ENCODE results near the gene RAB11FIP4.

RAB11FIP4 gene

DNA sequence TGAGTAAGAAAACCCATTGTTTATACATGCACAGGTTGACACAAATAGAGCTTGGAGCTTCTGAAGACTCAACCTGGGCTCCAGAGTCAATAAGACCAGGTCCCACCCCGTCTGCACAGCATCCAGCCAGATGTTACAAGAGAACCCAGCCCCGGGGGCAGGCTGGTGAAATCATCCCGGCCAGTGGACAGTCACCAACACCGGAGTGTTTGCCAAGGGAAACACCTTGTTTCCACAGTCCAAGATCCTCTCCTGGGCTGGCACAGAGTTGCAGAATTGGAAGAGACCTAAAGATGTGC is 90.3 kb downstream of the RAB11FIP4 start:
- in situ Hi-C loops (cut with MboI; ENCODE audit: low sequenced_read_pairs), result no loop called here

DNA sequence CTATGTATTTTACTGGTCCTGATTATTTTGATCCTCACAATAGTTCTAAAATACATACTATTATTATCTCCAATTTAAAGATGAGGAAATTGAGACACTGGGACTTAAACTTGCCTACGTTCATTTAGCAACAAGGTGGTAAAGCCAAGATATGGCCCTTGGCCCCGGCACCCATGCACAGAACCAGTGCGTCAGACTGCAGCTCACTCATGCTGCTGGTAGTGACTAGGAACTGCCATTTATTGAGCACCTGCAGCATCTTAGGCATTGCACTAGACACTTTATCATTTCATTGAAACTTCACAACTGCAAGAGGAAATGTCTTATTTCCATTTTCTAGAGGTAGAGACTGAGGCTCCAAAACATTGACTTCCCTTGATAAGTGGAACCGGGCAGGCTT is 93.3 kb downstream of the RAB11FIP4 start:
- in situ Hi-C loops (cut with MboI; ENCODE audit: low sequenced_read_pairs), result no loop called here

GRCh38 chr17:31486351-31487062 is 95.0 kb downstream of the RAB11FIP4 start:
- in situ Hi-C loops (cut with MboI; ENCODE audit: low sequenced_read_pairs), result no loop called here

DNA sequence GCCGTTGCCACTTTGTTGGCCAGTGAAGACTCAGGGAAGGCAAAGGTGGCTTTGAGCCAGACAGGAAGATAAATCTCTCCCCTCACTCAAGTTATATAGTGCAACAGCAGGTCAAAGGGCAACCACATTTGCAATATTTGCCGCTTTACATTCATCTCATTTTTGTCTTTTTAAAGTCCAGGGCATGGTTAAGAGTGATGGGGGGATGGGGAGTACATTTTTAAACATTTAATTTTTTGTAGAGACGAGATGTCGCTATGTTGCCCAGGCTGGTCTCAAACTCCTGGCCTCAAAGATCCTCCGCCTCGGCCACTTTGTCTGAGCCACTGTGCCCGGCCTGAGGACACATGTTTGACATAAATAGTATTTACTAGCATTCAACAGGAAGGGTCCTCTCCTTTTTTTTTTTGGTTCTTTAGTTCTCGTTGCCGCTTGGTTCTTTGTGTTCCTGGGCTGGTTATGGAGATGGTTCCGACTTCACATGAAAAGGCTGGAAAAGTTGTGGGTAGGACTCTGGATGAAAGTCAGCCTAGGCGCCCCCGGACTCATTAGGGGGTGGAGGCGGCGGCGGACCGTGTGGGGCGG is 95.7 kb downstream of the RAB11FIP4 start:
- in situ Hi-C loops (cut with MboI; ENCODE audit: low sequenced_read_pairs), result no loop called here

DNA sequence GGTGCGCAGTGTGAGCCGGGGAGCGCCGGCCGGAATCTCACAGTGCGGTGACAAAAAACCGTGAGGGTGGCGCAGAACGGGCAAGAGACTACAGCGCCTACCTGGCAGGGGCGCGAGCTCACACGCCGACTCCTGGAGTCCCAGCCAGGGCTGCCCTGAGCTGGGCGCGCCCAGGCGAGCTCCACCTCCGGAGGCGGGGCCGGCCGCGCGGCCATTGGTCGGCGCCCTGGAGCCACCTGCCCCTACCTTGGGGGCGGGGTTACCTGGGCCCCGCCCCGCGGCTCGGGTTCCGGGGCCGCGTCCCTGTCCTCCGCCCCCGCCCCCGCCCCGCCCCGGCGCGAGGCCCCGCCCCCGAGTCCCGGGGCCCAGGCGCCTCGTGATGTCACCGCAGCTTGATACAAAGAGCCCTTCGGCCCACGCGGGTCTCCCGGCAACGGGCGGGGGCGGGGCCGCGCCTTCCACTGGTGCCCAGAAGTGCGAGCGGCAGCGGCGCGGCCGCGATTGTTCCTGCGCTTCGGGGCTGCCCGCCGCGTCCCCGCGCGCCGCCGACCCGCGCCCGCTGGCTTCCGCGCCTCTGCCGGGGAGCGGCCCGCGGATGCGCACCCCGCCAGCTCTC is 96.3 kb downstream of the RAB11FIP4 start:
- in situ Hi-C loops (cut with MboI; ENCODE audit: low sequenced_read_pairs), result no loop called here

GRCh38 chr17:31488264-31488981 is 96.9 kb downstream of the RAB11FIP4 start:
- in situ Hi-C loops (cut with MboI; ENCODE audit: low sequenced_read_pairs), result no loop called here

- in situ Hi-C loops (cut with MboI; ENCODE audit: low sequenced_read_pairs), result no loop called here
Measured at GRCh38 chr17:31488982-31489294, 97.5 kb downstream of the RAB11FIP4 start.

DNA sequence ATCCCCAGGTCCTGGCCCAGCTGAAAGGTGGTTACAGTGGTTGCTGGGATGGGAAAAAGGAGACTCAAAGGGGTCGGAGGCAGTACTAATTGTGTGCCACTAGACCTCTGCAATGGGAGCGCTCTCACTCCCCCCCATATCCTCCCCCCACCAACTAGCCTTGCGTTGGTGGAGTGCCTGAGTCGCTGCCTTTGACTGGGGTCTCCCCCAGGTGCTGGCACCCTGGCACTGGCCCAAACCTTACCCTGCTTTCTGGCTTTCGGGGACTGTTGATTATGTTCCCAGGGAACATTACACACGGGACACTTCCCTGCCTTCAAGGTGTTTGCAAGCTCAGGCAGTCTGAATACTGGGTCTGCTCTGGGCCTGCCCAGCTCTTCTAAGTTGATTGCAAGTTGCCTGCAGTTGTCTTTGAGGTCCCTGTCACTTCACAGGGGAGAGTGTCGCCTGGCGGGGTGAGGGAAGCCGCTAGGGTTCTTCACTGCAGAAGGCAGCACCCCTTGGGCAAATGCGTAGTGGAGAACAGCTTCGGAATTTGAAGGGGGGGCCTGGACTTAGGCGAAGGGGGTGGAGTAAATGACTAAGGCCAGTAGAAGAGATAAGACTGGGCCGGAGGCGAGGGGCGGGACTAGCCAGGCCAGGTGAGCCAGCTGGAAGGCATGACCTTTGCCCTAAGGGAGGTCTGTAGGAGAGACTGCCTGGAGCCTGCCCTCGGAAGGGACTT is 98.0 kb downstream of the RAB11FIP4 start:
- in situ Hi-C loops (cut with MboI; ENCODE audit: low sequenced_read_pairs), result no loop called here

- in situ Hi-C loops (cut with MboI; ENCODE audit: low sequenced_read_pairs), result no loop called here
Measured at GRCh38 chr17:31490019-31490650, 98.7 kb downstream of the RAB11FIP4 start.

DNA sequence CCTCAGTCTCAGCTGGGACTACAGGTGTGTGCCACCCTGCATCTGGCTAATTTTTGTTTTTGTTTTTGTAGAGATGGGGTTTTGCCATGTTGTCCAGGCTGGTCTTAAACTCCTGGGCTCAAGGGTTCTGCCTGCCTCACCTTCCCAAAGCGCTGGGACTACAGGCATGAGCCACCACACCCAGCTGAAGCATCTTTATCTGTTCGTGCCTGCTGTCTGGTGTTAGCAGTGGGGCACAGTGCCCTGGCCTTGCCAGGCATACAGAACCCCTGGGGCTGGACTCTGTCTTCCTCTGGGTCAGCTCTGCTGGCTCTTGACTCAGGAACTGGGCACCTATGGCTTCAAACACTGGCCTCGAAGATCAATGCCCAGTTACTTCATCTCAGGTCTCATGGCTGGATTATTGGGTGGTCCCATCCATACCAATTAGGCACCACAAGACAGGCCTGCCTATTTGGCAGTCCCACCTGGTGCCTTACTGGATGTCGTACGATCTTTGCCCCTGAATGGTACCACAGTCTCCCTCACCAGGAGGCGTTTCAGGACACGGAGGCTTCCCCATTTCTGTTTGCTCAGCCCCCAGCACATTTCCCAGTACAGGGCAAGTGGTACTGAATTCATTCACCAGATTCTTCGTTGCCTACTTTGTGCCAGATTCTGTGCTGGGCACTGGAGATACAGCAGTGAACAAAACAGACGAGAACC is 99.3 kb downstream of the RAB11FIP4 start:
- in situ Hi-C loops (cut with MboI; ENCODE audit: low sequenced_read_pairs), result no loop called here

DNA sequence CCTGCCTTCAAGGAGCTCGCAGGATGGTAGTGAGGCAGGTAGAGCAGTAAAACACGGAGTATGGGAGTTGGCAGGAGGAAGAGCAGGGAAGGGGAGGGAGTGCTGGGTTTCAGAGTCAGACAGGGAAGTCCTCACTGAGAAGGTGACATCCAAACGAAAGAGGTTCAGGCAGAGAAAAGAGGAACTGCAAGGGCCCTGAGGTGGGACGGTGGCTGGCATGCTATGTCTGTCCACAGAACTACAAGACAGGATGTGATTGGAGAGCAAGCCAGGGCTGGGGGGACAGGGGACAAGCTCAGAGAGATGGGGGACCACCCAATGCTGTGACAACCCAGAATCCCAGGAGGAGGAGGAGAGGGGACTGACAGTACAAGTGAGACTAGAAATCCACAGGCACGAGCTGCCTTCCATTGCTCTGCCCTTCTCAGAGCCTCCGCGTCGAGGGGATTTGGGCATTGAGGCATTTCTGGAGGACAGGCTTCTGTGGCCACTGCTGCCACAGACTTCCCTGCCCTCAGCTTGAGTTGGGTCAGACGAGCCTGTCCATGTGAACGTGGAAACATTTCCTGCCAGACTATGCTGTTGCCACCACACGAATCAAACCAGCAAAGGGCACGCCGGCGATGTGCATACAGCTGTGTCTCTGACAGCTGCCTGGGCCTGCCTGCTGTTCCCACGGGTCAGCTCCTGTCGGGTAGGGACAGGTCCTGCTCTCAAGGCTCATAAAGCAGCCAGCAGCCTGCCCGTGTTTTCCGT is 100.1 kb downstream of the RAB11FIP4 start:
- in situ Hi-C loops (cut with MboI; ENCODE audit: low sequenced_read_pairs), result no loop called here

DNA sequence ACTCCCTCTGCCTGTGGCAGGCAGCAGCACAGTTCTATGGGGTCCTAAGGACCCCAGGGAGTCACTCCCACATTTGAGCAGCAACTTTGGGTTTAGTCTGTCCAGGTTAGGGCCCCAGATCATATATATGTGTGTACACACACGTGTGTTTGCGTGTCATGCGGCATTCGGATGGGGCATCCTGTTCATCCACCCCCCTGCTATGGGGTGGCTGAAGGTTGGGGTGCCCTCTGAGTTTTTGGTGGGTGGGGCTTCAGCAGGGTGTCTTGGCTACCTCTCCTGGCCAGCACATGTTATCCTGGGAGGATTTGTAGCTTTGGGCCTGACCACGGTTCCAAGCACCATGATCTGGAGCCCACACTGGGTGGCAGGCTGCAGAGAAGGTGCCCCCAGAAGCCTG is 100.7 kb downstream of the RAB11FIP4 start:
- in situ Hi-C loops (cut with MboI; ENCODE audit: low sequenced_read_pairs), result no loop called here

- in situ Hi-C loops (cut with MboI; ENCODE audit: low sequenced_read_pairs), result no loop called here
Measured at GRCh38 chr17:31492880-31493655, 101.6 kb downstream of the RAB11FIP4 start.

DNA sequence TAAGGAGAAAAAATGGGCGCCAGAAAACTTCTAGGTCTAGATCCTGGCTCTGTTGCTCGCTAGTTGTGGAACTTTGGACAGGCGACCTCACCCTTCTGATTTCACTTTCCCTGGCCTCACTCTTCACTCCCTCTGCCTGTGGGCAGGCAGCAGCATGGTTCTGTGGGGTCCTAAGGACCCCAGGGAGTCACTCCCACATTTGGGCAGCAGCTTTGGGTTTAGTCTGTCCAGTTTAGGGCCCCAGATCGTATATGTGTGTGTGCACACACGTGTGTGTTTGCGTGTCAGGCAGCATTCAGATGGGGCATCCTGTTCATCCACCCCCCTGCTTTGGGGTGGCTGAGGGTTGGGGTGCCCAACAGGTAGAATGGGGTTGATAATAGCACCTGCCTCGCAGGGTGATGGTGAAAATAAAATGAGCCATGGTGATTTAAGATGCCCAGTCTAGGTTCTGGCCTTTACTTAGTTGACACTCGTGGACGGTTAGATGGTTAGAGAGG is 102.2 kb downstream of the RAB11FIP4 start:
- in situ Hi-C loops (cut with MboI; ENCODE audit: low sequenced_read_pairs), result no loop called here

- in situ Hi-C loops (cut with MboI; ENCODE audit: low sequenced_read_pairs), result no loop called here
Measured at GRCh38 chr17:31494259-31495021, 103.0 kb downstream of the RAB11FIP4 start.

- in situ Hi-C loops (cut with MboI; ENCODE audit: low sequenced_read_pairs), result no loop called here
Measured at GRCh38 chr17:31495022-31495885, 103.8 kb downstream of the RAB11FIP4 start.

DNA sequence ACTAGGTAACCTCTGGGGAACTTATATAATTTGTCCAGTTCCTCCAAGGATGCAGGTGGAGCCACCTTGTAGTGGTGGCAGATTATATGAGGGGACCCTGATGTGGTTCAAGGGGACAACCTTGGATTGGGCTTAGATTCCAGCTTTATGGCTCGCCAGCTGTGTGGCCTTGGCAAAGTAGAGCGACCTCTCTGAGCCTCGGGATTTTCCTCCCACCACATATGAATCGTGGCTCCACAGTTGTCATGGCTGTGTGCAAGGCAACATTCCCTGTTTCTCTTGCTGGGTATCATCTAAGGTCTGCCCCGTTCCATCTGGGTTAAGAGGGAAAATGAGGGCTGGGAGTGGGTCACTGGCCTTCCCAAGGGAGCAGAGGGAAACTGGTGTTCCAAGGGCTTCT is 104.6 kb downstream of the RAB11FIP4 start:
- in situ Hi-C loops (cut with MboI; ENCODE audit: low sequenced_read_pairs), result no loop called here

All from hTERT RPE-1 (cell line).